ENCODE results near the gene ARID1B.

Gene ARID1B

GRCh38 chr6:157060440-157060952 is 283.3 kb downstream of the ARID1B start:
- H2AFZ ChIP-seq, result no peak overlapping the region
- no peaks in the 10 kb centered on the region for H3K36me3 ChIP-seq (ENCODE audit: control insufficient read depth, insufficient read depth, low read length)
- no peaks in the 10 kb centered on the region for H3K9me3 ChIP-seq (ENCODE audit: control insufficient read depth, low read length)
- TF ChIP-seq CTCF (IDR thresholded peaks at IDR 0.05), result no peak
- H3K9ac ChIP-seq, result no peak overlapping the region
- H3K27ac ChIP-seq, result no peak overlapping the region
- no peaks in the 10 kb centered on the region for H3K27me3 ChIP-seq (ENCODE audit: control insufficient read depth, insufficient read depth, low read length)
- H3K79me2 ChIP-seq, result peaks cover 30% of the 10 kb centered on the region
- H3K4me2 ChIP-seq (ENCODE audit: low read length), result no peak overlapping the region
- no peaks in the 10 kb centered on the region for H3K4me1 ChIP-seq
- no peak overlapping the region for H3K4me3 ChIP-seq (ENCODE audit: low read depth, low read length)

- Histone ChIP-seq H3K79me2 (peaks cover 25% of the 10 kb centered on the region), H3K9me3 (ENCODE audit: control insufficient read depth, low read length) (no peaks in the 10 kb centered on the region), H3K36me3 (ENCODE audit: control insufficient read depth, insufficient read depth, low read length) (no peaks in the 10 kb centered on the region), H3K4me3 (ENCODE audit: low read depth, low read length) (no peak overlapping the region), H2AFZ (no peak overlapping the region), H3K27me3 (ENCODE audit: control insufficient read depth, insufficient read depth, low read length) (no peaks in the 10 kb centered on the region), H3K4me2 (ENCODE audit: low read length) (no peak overlapping the region), H3K27ac (no peak overlapping the region), H3K9ac (no peak overlapping the region), H3K4me1 (no peaks in the 10 kb centered on the region)
- TF ChIP-seq CTCF (IDR thresholded peaks at IDR 0.05), result no peak
Measured at GRCh38 chr6:157061770-157062594, 284.8 kb downstream of the ARID1B start.

GRCh38 chr6:157063176-157063905 is 286.2 kb downstream of the ARID1B start:
- H3K27ac ChIP-seq, result no peak overlapping the region
- peaks cover 11% of the 10 kb centered on the region for H3K4me1 ChIP-seq
- H3K36me3 ChIP-seq (ENCODE audit: control insufficient read depth, insufficient read depth, low read length), result no peaks in the 10 kb centered on the region

GRCh38 chr6:157063923-157064322 is 286.7 kb downstream of the ARID1B start:
- Histone ChIP-seq H3K27ac (no peak overlapping the region), H3K4me2 (ENCODE audit: low read length) (no peak overlapping the region), H3K79me2 (peaks cover 29% of the 10 kb centered on the region), H3K9ac (no peak overlapping the region), H3K9me3 (ENCODE audit: control insufficient read depth, low read length) (no peaks in the 10 kb centered on the region), H3K4me3 (ENCODE audit: low read depth, low read length) (no peak overlapping the region), H3K27me3 (ENCODE audit: control insufficient read depth, insufficient read depth, low read length) (no peaks in the 10 kb centered on the region), H3K4me1 (peaks cover 11% of the 10 kb centered on the region), H2AFZ (no peak overlapping the region), H3K36me3 (ENCODE audit: control insufficient read depth, insufficient read depth, low read length) (no peaks in the 10 kb centered on the region)
- TF ChIP-seq CTCF (IDR thresholded peaks at IDR 0.05), result no peak

More at GRCh38 chr6:157063176-157063905, 286.2 kb downstream of the ARID1B start:
- Histone ChIP-seq H3K27me3 (ENCODE audit: control insufficient read depth, insufficient read depth, low read length) (no peaks in the 10 kb centered on the region), H2AFZ (no peak overlapping the region), H3K9me3 (ENCODE audit: control insufficient read depth, low read length) (no peaks in the 10 kb centered on the region), H3K4me2 (ENCODE audit: low read length) (no peak overlapping the region), H3K9ac (no peak overlapping the region), H3K79me2 (peaks cover 30% of the 10 kb centered on the region), H3K4me3 (ENCODE audit: low read depth, low read length) (no peak overlapping the region)
- TF ChIP-seq CTCF (IDR thresholded peaks at IDR 0.05), result no peak
